NCI-H146 treated with DMSO at 0.1 percent for 48 hours (cell line): ENCODE results near the gene MNX1.

Source experiments
- DNase-seq: peaks from one replicate; lab custom pipeline; 2025; ENCODE audit not compliant: unreplicated experiment; lab: John Stamatoyannopoulos, UW

MNX1 gene

GRCh38 chr7:157016352-157017041 is 6.0 kb upstream of the MNX1 start:
- DNase-seq: no peak

GRCh38 chr7:157016024-157016351 is 5.5 kb upstream of the MNX1 start:
- no peak for DNase-seq

- DNase-seq: no peak
Observed at GRCh38 chr7:157014635-157015555, 4.4 kb upstream of the MNX1 start.

DNA sequence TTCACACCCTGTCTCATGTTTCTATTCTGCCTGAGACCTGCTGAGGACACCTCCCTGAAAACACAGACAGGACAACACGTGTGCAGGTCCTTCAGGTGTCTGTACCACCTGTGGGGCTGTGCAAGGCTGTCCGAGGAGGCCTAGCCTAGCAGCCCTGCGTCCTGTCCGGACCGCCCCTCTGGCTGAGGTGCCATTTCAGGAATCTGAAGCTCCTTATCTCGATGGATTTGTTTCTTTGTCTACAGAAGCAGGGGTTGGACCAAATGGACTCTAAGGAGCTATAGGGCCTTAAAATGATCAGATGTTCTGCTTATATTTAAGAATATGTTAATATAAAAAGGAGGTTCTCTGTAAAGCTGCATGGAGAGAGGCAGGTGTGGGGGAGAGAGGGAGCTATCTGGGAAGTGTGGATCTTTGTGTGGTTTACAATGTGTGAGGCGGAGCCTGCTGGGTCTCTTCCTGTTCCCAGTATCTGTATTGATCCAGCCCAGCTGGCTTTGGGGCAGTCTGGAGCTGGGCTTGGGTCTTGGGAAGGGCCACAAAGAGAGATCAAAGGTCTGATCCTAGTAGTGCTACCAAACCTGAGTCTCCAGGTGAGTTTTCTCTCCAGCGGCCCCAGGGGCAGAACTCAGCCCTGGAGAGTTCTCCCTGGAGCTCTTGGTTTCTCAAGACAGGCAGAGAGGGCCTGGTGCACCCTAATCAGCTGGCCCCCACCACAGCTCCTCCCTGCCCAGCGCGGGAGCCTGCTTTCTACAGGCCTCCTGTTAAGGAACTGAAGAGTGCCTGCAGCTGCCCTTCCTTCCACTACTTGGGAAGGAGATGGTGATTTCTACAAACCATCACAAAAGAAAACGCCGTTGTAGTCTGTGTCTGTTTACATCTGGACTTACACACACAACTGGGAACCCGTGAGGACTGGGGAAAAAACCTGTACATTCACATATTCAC is 3.4 kb upstream of the MNX1 start:
- peak; percentile 72 for DNase-seq

- DNase-seq: no peak
Observed at GRCh38 chr7:157013101-157013500, 2.6 kb upstream of the MNX1 start.

DNA sequence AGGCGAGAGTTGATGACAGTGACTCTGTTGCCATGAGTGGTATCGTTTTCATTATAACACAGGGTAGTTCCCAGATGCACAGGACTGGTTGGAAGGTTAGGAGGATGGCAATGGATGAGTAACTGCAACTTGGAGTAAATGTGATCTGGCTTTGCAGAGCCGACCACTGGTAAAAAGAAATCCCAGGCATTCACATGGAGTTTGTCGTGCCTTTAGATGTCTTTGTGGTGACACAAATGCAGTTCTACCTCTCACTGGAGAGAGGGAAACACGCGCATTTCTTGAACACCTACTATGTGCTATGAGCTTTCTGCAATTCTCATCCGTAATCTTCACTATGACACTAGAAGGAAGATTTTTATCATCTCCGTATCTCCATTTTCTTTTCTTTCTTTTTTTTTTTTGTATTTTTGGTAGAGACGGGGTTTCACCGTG is 1.7 kb upstream of the MNX1 start:
- DNase-seq: no peak

GRCh38 chr7:157011333-157012112 is 1.1 kb upstream of the MNX1 start:
- DNase-seq: peak; percentile 30

DNA sequence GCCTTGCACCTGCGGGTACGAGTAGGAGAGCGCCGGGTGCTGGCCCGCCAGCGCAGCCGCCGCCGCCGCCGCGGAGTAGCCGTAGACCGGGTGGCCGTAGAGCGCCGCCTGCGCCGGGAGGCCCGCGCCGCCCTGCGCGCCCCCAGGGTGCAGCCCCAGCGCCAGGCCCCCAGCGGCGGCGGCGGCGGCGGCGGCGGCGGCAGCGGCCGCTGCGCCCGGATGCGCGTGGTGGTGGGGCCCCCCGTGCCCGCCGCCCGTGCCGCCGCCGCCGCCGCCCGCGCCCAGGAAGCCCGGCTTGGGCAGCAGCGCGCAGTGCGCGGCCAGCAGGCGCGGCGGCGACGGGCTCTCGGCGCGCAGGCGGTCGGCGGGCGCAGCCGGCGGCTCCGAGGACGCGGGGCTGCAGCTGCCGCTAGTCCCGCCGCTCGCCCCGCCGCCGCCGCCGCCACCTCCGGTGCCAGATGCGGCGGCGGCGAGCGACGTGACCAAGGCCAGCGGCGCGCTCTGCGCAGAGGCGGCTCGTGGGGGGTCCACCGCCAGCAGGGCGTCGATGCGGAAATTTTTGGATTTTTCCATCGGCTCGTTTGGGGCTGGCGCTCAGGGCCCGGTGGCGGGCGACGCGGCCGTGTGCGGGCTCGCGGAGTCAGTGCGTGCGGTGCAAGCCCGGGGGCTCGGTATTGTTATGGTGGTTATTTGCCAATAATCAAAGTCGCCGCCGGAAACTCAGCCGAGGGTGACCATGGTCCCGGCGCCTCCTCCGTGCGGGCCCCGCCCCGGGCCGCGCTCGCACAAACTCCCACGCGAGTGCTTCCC is 480 bp downstream of the MNX1 start:
- no peak for DNase-seq

DNA sequence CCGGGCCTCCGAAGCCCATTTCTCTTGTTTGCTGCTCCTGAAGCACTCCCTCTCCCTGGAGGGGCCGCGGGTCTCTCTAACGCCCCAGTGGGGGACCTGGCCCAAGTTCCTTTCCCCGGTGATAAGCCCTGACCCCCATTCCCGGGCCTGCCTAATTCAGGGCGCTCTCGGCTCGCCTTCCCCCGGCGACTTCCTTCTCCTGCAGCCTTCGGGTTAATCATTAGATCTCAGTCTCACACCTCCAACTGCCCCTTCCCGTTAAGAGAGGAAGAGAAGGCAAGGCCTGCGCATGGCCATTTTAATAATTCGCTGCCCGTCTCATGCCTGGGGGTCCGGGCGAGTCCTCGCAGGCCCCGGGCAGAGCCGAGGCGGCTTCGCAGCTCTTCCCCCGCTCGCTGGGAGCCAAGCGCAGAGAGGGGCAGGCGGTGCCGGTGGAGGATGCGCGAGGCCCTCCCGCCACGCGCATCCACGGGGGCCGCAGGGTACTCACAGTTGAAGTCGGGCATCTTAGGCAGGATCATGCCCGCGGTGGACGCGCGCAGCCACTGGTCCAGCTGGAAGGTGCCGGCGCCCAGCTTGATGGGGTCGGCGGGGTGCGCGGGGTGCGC is 1.2 kb downstream of the MNX1 start:
- DNase-seq: no peak

DNA sequence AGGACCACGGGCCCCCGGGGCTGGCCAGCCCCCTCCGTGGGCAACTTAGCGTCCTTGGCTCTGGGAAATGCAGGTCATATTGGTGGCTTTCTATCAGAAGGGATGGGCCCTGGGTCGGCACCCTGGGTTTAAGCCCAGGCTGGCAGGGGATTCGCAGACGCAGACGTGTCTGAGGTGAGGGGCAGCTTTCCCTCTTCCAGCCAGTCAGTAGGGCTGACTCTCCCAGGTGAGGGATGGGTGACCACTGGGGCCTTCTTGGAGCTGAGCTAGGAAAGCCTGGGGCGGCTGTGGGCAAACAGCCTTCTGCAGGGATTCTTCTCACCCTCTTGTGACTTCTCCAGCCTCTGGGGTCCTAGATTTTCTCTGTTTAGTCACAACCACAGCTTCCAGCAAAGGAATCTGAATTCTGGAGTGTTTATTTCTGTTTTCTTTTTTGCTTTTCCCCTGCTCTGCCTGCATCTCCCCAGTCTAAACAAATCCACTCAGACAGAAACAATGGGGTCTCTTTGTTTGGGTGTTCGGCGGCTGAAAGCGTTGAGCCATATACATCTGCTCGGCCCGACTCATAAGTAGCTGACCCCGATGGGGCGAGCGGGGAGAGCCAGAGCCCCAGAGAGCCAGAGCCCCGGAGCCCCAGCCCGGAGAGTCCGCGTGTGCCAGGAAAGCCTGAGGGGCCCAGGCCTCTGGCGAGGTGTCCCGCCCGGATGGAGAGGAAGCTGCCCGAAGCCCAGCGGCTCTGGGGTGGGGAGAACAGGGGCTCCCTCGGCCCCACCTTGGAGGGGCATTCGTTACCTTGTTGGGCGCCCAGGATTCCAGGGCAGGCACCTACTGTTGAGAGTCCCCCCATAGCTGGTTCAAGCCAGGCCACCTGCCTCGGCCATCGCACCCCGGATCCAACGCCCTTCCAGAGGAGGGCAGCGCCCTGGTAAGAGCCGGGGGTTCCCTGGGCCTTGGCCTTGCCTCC is 2.0 kb downstream of the MNX1 start:
- no peak for DNase-seq

- DNase-seq: no peak
Observed at GRCh38 chr7:157007470-157008066, 2.9 kb downstream of the MNX1 start.

DNA sequence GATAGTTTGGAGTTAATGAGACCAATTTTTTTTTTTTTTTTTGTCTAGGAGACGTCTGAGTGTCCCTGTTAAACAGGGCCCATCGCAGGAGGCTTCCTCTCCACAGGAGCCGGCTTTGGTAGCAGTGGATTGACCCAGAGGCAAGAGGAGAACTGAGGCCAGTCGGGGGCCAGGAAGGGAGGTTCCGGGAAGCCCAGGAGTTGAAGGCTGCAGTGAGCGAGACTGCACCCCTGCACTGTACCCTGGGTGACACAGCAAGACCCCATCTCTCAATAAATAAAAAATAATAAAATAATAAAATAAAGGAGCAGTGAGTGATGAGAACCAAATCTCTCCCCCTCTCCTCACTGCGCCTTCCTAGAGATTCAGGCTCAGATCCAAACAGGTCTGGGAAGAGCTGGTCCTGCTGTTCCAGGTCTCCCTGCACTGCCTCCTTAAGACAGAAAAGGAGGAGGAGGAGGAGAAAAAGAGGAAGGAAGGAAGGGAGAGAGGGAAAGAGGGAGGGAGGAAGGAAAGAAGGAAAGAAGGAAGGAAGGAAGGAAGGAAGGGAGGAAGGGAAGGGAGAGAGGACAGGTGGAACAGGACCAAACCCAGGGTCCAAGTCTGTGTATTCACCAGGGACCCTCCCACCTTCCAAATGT is 3.5 kb downstream of the MNX1 start:
- DNase-seq: no peak

DNA sequence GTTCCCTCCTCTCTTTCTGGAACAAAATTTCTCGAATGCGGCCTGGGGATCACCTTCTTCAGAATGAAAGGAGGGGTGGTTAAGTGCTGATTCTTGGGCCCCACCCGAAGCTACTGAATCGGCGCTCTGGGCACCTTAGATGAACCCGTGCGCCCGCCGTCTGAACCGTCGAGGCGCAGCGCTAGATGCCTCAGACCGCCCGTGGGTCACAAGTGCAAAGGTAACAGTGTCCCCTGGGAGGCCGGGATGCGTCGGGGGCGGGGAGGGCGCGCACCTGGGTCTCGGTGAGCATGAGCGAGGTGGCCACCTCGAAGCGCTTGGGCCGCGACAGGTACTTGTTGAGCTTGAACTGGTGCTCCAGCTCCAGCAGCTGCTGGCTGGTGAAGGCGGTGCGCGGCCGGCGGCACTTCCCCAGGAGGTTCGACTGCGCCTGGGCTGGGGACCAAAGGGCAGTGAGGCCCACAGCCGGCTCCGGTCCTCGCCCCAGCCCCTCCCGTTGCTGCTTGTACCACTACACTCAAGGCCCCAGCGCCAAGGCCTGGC is 4.2 kb downstream of the MNX1 start:
- DNase-seq: no peak

- no peak for DNase-seq
Observed at GRCh38 chr7:157005456-157006204, 4.8 kb downstream of the MNX1 start.

- DNase-seq: no peak
Observed at GRCh38 chr7:157004521-157005455, 5.7 kb downstream of the MNX1 start.
